ENCODE measurements around the gene AGAP1.

The AGAP1 gene

DNA sequence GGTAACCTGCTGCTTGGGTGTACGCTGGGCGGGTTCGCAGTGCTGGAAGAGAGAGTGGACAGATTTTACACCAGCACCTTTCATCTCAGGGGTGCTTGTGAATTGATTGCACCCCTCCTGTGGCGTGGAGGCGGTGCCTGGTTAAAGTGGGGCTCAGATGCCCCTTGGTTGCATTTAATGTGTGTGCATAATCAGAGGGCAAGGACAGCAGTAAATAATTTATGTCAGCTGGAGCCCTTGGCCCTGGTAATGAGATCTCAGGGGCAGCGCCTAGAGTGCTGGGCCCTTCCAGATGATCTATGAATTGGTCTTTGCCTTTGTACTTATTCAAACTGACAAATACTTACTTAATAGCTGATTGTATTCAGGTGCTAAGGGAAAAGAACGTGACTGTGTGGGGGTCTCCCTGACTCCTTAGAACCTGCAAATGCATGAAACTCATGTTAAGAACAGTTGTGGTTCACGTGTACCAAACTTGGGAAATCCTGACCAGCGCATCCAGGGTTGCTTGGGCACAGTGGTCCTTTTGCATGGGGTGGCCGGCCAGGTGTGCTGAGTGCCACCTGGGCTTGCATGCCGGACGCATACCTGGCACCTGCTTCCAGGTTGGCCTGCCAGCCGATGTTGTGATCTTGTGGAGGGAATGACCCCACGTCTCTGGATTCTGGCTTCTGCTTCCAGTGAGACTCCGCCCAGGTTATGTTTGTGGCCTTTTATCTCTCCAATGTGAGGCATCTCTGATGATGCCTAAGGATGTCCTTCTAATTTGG, 118.5 kb downstream of the AGAP1 start:
- DNase-seq: no peak

DNA sequence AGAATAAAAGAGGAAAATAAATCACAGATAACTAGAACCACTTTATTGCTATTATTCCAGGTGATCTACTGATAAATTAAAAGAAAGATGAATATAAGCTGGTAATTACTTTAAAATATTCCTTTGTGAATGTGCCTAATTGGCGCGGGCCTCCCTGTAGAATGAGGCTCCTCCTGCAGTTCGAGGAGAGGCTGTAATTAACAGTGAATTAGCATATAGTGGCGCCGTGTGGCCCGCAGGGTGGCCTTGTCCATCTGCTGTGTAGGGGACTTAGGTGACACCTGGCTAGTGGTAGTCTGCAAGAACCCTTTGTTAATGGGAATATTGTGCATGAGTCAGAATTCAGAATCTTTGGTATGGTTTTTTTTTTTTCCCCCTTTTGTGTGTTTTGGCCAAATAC, 119.8 kb downstream of the AGAP1 start:
- DNase-seq: no peak

DNA sequence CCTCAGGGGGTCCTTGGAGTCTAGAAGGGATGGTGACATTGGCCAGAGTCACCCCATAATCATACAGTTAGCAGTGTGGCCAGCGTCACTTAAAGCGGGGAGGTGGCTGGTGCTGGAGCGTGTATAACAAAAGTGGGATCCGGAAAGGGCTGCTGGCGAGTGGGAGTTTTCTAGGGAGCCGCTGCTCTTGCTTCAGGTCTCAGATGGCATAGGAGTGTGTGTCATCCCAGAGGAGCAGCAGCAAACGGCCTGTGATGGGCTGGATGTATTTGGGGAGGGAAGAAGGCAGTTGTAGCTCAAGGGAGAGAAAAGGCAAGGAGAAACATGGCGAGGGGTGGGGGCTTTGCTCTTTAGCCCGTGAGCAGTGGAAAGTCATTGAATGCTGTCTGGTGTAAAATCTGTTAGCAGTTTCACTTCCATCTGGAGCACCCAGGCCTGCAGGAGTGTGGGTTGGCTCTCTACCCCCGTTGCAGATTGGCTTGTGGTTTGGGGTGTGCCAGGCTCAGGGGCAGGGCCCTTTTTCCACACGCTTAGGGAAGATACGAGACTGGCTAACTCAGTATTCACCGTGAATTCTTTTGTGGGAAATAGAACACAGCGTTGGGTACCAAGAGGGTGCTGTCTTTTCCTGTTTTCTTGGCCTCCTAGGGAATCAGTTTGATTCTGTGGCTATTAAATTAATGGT, 120.5 kb downstream of the AGAP1 start:
- no peak for DNase-seq

DNA sequence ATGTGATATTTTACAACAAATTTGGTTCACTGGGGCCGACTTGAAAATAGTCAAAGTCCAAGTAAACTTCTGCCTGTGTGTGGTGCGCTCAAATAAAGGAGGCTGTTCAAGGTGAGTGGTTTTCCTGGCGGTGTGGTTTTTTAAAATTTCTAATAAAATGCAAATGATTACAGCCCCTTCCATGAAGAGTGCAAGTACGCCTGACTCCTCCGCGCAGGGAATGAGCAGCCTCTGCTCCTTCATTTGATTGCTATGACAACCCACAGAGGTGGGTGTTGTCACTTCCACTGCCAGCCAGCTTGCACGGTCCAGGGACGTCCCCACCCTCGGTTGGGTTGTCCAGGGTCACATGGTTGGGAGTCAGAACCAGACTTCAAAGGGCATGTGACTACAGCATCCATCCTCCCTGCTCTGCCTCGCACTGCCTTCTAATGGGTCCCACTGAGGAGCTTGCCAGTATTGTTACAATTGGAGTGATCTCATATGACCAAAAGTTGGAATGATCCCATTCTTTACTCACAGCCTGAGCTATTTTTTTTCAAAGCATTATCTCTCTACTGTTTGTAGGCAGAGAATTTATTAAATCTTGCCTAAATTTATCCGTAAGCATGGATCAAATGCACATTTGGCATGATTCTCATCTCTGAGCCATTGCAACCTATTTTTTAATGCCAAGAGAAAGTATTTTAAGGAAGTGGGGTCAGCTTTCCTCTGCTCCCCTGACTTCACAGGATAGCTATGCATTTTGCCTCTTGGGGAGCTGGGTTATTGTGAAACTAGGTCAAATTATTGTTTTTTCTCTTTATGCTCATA, 121.3 kb downstream of the AGAP1 start:
- no peak for DNase-seq

DNA sequence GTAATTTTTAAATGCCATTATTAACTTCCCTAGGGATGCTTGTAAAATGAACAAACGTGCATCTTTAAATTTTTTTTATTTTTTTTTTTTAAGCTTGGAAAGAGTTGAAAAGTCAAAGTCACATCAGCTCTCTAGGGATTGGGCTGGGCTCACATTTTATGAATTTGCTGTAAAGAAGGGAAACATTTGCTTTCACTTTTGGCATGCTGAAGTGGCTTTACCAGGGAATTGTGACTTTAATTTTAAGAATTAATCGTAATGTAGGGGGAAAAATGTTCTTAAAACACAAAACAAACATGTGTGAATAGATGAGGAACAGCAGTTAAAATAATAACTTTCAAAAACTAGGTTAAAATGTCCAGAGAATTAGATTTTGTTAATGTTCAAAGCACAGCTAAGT, 123.0 kb downstream of the AGAP1 start:
- no peak for DNase-seq

DNA sequence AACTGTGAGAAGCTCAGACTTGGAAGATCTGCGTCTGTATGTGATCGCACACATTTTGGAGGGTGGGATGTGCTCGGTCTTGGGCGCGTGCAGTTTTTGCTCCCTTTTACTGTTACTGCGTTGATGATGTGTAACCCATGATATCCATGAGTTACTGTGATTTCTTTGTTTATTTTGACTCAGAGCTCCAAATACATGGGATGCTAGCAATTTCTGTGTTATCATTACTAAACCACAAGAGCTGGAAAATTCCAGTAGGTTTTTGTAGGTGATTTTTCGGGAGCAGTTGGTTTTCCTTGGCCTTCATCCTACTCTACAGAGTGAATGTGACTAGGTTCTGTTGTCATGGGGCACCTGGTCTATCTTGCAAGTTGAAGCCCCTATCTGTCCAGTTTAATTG, 124.2 kb downstream of the AGAP1 start:
- DNase-seq: no peak

DNA sequence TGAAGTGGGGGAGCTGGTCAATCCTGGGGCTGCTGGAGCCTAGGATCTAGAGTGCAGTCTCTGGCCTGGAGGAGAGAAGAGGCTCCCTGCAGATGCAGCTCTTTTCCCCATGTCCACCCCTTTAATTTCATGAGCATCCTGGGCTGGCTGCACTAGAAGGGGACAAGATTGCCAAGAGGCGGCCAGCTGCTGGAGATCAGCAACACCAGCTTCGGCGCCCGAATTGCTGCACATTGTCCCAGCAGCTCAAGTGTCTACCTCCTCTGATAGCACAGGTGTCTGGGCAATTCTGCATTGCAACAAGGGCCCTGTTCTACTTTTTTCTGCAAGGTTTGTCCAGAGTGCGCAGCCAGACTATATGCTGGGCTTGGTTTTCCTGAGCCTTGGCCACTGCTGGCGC, 125.7 kb downstream of the AGAP1 start:
- no peak for DNase-seq

DNA sequence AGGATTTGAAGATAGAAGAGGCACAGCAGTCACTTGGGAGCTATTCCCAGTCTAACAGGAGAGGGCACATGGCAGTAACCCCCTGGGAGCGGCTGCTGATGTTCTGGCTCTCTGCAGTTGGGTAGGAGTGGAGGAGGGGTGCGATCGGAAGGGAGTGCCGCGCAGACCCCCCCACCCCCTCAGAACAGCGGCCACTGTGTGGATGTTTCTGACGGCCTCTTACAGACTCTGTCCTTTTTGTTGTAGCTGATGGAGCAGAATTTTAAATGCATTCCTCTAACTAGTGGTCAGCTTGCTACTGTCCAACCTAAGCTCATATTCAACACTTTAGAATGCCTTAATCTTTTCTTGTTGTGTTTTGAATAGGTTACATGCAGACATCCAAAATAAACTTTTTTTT, 127.9 kb downstream of the AGAP1 start:
- DNase-seq: no peak

DNA sequence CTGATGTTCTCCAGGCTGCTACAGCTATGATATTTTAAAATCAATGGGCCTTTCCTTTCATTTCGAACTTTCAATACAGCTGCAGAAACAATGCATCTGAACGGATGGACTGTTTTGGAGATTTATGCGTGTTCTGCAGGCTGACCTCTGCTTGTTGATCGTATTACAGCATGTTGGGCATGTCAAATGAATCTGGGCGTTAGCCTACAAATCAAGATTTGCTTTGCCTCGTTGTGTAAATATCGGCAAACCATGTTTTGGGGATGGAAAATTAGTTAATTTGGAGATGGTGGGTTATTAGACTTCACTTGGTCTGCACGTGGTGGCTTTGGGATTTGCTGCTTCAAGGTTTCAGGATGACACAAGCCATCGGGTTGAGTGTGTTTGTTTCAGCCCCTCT, 129.3 kb downstream of the AGAP1 start:
- DNase-seq: no peak

DNA sequence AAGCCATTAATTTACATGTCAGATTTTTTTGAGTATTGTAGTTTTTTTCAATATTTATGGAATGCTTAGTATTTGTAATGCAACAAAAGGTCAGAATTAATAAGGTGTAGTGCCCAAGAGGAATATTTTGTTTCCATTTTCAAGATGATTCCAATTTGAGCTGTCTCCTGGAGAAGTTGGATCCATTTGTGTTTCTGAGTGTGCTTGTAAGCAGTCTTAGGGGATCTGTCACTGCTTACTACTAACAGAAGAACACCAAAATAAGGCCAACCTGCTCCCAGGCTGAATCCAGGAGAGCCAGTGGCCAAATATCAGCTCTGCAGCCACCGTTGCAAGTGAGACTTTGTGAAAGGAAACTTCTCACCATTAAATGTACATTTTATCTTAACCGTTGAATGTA, 129.9 kb downstream of the AGAP1 start:
- DNase-seq: no peak

DNA sequence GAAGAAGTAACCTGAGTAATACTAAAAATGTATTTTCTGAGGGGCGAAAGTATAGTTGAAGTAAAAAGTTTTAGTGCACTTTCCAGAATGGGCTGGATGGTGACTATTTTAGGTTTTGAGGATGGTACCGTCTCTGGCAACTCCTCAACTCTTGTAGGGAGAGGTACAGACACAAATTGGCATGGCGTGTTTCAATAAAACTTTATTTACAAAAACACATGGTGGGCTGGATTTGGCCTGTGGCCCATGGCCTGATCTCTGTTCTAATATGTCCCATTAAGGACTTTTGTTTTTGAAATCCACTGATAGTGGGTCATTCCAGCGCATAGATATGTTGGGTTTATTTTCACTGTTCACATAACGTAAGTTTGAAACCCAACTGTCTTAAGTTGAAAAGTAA, 132.8 kb downstream of the AGAP1 start:
- no peak for DNase-seq

DNA sequence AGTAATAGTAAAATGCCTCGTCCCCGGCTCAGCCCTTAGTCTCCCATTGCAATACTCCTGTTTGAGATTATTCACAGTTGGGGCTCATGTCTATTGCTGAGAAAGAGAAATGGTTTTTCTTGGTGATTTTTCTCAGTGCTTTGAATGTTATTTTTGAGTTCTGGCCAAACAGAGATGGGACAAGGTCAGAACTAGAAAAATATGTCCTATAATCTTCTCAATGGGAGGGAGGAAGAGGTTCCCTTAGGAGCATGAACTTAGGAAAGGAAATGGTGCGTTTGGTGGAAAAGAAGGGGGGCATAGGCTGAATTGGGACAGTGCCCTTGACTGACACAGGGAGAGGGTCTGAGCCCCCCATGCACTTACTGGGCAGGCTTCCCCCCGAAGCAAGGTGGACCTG, 133.8 kb downstream of the AGAP1 start:
- DNase-seq: no peak

DNA sequence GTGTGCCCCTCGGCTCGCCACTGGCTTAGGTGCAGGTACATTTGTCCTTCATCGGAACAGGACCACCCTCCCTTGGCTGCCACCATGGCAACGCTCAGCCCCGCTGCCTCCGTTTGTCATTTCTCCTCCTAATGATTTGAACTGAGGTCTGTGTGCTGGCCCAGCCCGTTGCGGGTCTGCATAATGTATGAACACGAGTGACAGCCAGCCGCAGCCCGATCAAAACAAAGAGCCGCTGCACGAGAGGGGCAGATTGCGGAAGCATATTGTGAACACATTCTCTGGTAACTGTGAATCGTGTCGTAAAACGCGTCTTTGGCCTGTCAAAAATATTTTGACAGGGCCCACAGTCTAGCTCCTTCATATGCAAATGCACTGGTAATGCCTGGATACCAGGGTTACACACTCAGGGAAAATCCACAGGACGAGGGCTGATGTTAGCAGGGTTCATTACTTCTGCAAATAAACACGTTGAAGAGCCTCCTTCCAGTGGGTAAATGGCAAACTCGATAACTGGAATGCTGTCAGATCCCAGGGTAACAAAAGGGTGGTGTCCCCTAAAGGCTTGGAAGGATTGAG, 137.0 kb downstream of the AGAP1 start:
- no peak for DNase-seq

DNA sequence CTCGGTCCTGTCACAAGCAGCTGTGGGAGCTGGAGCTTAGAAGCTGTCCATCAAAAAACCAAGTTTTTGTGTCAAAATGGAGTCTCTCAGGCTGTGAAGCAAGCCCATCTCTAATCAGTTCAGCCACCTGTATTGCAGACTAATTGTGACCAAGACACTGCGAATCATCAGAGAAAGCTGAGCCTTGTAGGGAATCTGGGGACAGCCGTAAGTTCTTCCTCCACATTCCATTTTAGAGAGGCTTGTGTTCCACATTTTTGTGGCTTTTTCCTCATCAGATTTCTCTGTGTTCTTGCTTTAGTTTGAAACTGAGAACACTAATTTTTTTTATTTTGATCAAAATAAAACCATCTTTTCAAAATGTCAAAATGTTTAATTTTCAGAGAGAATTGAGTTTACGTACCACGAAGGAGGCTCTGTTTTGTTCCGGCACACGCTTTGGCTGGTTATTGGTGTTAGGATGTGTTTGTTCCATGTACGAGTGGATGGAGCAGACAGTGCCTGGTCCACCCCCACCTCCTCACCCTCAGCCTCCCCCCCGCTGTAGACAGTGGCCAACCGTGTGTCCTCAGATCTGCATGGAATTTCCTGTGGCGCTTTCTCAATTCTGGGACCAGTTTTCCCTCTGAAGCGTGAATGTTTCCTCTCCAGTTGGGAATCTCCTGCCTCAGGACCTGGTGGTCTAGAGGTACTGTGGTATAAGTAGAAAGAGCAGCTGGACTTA, 140.8 kb downstream of the AGAP1 start:
- DNase-seq: no peak

DNA sequence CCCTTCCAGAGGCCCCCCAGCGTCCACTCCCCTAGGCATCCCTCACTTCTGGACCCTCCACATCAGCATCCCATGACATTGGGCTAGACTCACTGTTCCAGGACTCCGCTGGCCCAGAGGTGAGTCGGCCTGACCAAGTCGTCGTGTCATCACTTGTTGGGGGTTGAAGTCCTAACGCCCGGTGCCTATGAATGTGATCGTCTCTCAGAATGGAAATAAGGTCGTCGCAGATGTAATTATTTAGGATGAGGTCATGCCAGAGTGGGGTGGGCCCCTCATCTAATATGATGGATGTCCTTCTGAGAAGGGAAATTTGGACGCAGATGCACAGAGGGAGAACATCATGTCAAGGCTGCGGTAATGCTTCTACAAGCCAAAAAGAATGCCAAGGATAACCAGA, 142.7 kb downstream of the AGAP1 start:
- DNase-seq: no peak

DNA sequence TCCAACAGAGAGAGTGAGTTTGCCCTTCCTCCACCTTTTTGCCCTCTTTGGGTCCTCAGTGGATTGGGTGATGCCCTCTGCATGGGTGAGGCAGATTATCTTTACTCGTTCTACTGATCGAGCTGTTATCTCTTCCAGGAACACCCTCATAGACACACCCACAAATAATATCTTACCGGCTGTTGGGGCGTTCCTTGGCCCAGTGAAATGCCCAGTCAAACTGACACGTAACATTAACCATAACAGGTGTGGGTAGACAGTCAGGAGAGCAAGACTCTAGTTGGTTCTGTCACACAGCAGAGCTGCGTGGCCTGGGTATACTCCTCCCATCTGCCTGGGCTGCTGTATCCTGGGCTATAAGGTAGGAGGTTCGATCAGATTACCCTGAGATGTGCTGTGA, 144.1 kb downstream of the AGAP1 start:
- DNase-seq: no peak

DNA sequence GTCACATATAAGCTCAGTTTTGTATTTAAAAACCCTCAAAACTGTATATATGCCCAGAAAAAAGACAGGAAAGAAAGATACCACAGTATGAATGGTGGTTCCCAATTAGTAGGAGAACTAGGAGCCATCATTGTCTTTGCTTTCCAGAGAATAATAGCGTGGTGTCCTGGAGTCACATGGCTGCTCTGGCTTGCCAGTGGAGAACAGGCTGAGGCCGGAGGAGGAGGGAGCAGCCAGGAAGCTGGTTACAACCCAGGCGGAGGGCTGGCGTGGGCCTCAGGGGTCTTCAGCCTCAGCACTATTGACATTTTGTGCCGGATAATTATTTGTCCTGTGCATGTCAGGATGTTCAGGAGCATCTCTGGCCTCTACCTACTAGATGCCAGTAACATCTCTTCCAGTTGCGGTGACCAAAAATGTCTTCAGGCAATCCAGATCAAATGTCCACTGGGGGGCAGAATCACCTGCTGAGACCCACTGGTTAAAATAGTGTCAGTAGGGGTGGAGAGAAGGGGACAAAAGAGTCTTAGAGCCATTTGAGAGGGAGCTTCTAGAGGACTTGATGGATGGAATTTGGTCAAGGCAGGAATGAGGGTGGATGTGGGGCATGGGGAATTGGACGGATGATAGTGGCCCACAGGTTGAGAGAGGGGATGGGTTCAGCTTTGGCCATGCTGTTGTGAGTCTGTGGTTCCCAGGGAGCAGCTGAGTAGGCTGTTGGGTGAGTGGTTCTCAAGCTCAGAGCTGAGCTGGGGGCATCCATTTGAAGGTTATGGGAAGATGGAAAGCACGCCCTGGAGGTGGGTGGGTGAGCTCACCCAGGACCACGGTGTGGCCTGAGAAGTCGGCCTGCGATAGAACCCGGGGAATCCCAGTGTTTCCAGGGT, 144.9 kb downstream of the AGAP1 start:
- no peak for DNase-seq

DNA sequence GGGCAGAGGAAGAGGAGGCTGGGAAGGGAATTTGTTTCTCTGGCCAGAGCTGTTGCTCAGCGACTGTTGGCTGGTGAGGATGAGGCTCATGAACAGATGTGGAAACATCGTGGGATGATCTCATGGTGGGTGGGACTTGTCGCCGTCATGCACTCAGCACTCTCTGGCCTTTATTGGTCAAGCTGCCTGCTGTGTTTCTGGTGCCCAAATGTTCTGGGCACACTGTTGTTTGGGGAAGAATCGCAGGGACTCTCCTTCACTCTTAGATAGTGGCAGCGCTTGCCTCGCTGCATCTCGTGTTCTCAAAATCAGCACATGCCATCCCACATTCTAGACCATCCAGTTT, 145.6 kb downstream of the AGAP1 start:
- no peak for DNase-seq

DNA sequence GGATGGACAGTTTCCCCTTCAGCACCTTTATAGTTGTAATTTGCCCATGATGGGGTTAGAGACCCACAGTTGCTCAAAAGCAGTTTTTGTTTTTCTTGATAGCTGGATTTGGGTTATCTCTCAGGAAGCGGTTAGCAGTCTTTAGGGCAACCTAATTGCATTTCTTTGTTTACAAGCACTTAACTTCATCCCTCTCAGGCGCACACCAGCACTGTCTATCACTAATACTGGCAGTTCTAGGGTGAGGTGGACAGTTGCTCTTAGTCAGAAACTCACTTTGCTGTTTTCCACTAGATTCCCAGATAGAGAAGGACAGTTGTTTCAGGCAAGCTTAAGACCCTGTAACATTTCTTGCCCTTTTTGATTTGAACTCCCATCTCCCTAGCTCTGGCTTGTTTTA, 146.0 kb downstream of the AGAP1 start:
- no peak for DNase-seq

DNA sequence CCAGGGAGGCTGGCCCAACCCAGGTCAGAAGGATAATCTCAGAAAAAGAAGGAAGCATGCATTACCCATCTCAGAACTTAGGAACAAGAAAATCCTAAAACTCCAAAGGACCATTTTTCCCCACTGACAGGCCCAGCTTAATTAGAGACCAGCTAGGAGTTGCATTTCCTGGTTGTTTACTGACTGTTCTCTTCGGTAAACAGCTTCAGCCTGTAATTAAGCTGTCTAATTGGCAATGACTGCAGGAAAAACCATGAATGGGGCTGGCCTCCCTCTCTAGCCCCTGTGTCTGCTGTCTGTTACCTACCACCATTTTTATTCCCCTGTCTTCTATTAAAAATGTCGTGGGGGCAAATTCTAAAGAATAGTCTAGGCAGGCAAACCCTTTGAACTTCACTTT, 146.5 kb downstream of the AGAP1 start:
- DNase-seq: no peak

DNA sequence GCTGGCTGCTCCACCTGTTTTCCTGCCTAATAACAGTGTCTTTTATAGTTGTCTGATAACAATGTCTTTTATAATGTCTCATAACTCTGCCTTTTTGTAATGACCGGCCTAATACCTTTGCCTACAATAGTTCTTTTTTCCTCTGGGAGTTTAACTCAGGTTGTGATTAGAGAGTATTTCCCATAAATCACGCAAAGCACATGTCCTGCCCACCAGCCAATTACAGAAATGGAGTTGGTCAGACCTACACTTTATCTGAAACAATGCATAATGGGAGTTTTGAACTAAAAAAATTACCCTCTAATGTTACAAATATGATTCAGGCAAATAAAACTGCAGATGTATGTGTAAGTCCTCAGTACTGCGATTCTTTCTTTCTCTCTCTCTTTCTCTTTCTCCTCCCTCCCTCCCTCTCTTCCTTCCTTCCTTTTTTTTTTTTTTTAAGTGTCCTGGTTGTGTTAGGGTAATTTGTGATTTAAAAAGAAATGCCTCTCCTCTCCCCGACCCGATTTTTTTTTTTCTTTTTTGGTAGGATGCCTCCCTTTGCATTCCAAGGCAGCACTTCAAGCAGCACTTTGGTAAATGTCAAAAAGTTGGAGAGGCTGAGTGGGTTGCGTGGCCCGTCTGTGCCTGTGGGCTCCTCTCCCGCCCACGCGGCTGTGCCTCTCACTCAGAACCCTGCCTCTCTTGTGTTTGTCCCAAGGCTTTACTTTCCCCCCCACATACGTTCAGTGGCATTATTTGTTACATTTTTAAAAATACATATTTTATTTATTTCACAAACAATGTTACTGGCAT, 147.3 kb downstream of the AGAP1 start:
- DNase-seq: no peak

All from central memory CD4-positive, alpha-beta T cell (primary cell).